ENCODE measurements around the gene TRIM61.
"Not testable (repeated sequence)": the region's sequence is repeated elsewhere in the genome, so short reads cannot be mapped to it uniquely, and the experiment has no call there.

The TRIM61 gene

GRCh38 chr4:164956766-164957643 is 20.5 kb downstream of the TRIM61 start:
- peak; percentile 70 to 77 for DNase-seq

- no peak for DNase-seq
Observed at GRCh38 chr4:164955107-164955805, 22.2 kb downstream of the TRIM61 start.

GRCh38 chr4:164952551-164952950 is 24.9 kb downstream of the TRIM61 start:
- no peak for DNase-seq

GRCh38 chr4:164949448-164950143 is 27.9 kb downstream of the TRIM61 start:
- DNase-seq = no peak

- DNase-seq = no peak
Observed at GRCh38 chr4:164948975-164949374, 28.5 kb downstream of the TRIM61 start.

- not testable (repeated sequence) for DNase-seq
Observed at GRCh38 chr4:164948006-164948405, 29.5 kb downstream of the TRIM61 start.

- DNase-seq = no peak
Observed at GRCh38 chr4:164946810-164947209, 30.6 kb downstream of the TRIM61 start.

- no peak for DNase-seq
Observed at GRCh38 chr4:164945146-164945545, 32.3 kb downstream of the TRIM61 start.

- DNase-seq = no peak
Observed at GRCh38 chr4:164943192-164943591, 34.3 kb downstream of the TRIM61 start.

GRCh38 chr4:164937576-164938270 is 39.7 kb downstream of the TRIM61 start:
- DNase-seq = no peak

- not testable (repeated sequence) for DNase-seq
Observed at GRCh38 chr4:164935865-164936606, 41.4 kb downstream of the TRIM61 start.

GRCh38 chr4:164935363-164935762 is 42.1 kb downstream of the TRIM61 start:
- DNase-seq = no peak

- no peak for DNase-seq
Observed at GRCh38 chr4:164933244-164933643, 44.2 kb downstream of the TRIM61 start.

GRCh38 chr4:164931551-164932324 is 45.7 kb downstream of the TRIM61 start:
- no peak for DNase-seq

GRCh38 chr4:164930647-164931046 is 46.8 kb downstream of the TRIM61 start:
- no peak for DNase-seq

GRCh38 chr4:164927101-164927500 is 50.4 kb downstream of the TRIM61 start:
- not testable (repeated sequence) for DNase-seq

- no peak for DNase-seq
Observed at GRCh38 chr4:164926301-164926700, 51.2 kb downstream of the TRIM61 start.

- no peak for DNase-seq
Observed at GRCh38 chr4:164924670-164925238, 52.7 kb downstream of the TRIM61 start.

GRCh38 chr4:164918956-164919355 is 58.5 kb downstream of the TRIM61 start:
- DNase-seq = no peak
